Parietal lobe (tissue), 2 donors: ENCODE measurements around the gene RIMBP3C. TPM values are rescaled to one million over a fixed set of nuclear protein-coding genes. Genes with fewer than 3 reads are reported as not detected.

Experiments used
- small RNA-seq: library from RNA; depleted of rRNA; stranded (forward); fragments of <200 nt; gene quantifications from one replicate; pipeline ENCODE3, GENCODE V24; 2014; ENCODE audit warnings: low replicate concordance
- total RNA-seq: library from RNA; depleted of rRNA; stranded (reverse); fragments of >200 nt; gene quantifications from one replicate; pipeline ENCODE4 v1.2.3, GENCODE V29; 2014

The RIMBP3C gene, protein sequence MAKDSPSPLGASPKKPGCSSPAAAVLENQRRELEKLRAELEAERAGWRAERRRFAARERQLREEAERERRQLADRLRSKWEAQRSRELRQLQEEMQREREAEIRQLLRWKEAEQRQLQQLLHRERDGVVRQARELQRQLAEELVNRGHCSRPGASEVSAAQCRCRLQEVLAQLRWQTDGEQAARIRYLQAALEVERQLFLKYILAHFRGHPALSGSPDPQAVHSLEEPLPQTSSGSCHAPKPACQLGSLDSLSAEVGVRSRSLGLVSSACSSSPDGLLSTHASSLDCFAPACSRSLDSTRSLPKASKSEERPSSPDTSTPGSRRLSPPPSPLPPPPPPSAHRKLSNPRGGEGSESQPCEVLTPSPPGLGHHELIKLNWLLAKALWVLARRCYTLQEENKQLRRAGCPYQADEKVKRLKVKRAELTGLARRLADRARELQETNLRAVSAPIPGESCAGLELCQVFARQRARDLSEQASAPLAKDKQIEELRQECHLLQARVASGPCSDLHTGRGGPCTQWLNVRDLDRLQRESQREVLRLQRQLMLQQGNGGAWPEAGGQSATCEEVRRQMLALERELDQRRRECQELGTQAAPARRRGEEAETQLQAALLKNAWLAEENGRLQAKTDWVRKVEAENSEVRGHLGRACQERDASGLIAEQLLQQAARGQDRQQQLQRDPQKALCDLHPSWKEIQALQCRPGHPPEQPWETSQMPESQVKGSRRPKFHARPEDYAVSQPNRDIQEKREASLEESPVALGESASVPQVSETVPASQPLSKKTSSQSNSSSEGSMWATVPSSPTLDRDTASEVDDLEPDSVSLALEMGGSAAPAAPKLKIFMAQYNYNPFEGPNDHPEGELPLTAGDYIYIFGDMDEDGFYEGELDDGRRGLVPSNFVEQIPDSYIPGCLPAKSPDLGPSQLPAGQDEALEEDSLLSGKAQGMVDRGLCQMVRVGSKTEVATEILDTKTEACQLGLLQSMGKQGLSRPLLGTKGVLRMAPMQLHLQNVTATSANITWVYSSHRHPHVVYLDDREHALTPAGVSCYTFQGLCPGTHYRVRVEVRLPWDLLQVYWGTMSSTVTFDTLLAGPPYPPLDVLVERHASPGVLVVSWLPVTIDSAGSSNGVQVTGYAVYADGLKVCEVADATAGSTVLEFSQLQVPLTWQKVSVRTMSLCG (N-terminal part only)
- 1.3 TPM for total RNA-seq

DNA sequence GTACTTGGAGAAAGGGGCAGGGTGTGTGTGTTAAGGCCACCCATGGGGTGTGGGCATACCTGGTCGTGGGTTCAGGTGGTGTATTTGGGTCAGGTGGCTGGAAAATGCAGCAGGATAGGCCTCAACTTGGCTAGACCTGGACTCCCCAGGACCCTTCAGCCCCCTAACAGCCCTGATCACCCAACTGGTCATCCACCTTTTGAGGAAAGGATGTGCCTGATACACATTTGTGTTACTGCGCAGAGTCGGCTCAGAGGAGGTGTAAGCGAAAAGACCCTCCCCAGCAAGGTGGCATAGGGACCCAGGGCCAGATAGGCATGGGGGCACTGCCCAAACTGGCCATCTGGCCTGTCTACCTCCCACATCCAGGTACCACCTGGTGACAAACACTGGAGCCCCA, at the start of gene RIMBP3C:
Gene RIMBP3C (minus strand): TSS at position 101 of the 400 bp plus-strand sequence. CDS start 485 bp downstream, outside the sequence.

DNA sequence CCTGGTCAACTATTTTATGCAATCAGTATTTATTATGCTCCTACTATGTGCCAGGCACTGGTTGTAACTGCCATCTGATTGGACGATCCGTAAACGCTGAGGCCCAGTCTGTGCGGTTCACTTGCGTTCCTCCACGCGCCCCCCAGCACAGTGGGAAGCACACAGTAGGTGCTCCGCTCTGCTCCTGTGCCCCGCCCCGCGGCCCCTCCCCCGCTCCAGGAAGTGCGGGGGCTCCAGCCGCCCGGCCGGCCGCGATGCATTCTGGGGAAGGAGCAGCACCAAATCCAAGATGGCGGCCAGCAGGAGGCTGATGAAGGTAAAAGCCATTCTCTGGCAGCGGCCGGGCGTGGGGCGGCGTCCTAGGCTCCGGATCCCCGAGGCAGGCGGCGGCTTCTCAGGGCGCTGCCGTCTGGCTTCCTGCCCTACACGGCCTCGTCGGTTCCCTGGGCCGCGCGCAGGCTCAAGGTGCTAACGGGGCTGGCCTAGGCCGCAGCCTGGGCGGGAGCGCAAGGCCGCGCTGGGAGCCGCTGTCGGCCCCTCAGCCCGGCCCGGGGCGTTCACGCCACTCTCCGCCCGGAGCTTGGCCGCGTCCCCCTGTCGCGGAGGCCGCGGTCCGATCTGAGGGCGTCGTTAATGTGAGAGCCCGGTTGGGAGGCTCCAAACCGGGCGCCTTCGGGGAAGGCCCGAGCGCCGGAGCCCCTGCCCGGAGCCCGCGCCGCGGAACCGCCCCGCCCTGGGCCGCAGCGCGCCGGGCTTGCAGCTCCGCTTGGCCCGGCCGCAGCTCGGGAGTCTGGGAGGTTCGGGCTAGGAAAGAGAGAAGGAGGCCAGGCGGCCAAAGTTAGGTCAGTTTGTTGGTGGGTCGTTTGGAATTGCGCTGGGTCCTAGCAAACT, 16.4 kb upstream of the RIMBP3C start, which contains the start of gene UBE2L3:
Gene UBE2L3 (plus strand): TSS at position 259 of the 891 bp plus-strand sequence. CDS start 31 bp downstream, at position 290.

Small RNA genes lying within 50 kb of the gene (small RNA-seq; reads per million reads assigned to genes)
- gene RF00492 (not detected), gene RN7SKP221 (not detected)

Other genes starting within 250 kb of the RIMBP3C start
- gene RIMBP3B, start 167.7 kb downstream of the RIMBP3C start, total RNA-seq = 0.63 TPM
- gene HIC2, start 134.1 kb downstream of the RIMBP3C start, total RNA-seq = 17.8 TPM
- 4.4 TPM for gene TMEM191C, start 84.1 kb downstream of the RIMBP3C start, total RNA-seq
- 30.0 TPM for gene UBE2L3, start 16.3 kb upstream of the RIMBP3C start, total RNA-seq
- 9.4 TPM for gene YDJC, start 78.6 kb upstream of the RIMBP3C start, total RNA-seq
- gene CCDC116, start 81.3 kb upstream of the RIMBP3C start, total RNA-seq = 0.31 TPM
- gene SDF2L1, start 90.8 kb upstream of the RIMBP3C start, total RNA-seq = 4.1 TPM
- 61.7 TPM for gene PPIL2, start 114.6 kb upstream of the RIMBP3C start, total RNA-seq
- gene YPEL1, start 184.3 kb upstream of the RIMBP3C start, total RNA-seq = 89.5 TPM